GM12873 (cell line): ENCODE measurements around the gene PCBP3.
A peak's percentile ranks its signal among the peaks of the same experiment; 100 is the strongest.

ENCODE experiments used
- CTCF ChIP-seq: IDR thresholded peaks from 2 replicates; pipeline ENCODE4 v1.5.1; 2012; ENCODE audit warnings: low read depth, mild to moderate bottlenecking, moderate library complexity, low read length, control low read depth; ENCODE audit not compliant: insufficient read depth; ENCODE audit errors: missing control alignments

PCBP3 gene

GRCh38 chr21:45963232-45963570, 319.7 kb downstream of the PCBP3 start:
- no peak for TF ChIP-seq CTCF

- TF ChIP-seq CTCF = no peak
These were observed 321.1 kb downstream of the PCBP3 start for GRCh38 chr21:45964649-45965048.

- no peak for TF ChIP-seq CTCF
These were observed 321.7 kb downstream of the PCBP3 start for GRCh38 chr21:45965084-45965809.

GRCh38 chr21:45966791-45967394, 323.4 kb downstream of the PCBP3 start:
- TF ChIP-seq CTCF = no peak

- no peak for TF ChIP-seq CTCF
These were observed 326.6 kb downstream of the PCBP3 start for GRCh38 chr21:45969921-45970673.

GRCh38 chr21:45970674-45971615, 327.4 kb downstream of the PCBP3 start:
- TF ChIP-seq CTCF = peak; percentile 81
